Activated T-cell treated with anti-CD3 and anti-CD28 coated beads, Interleukin-2, amount 50 U/mL, for 72 hours (primary cell): Measurements from ENCODE around the gene LILRB5. TPM values are rescaled to one million over a fixed set of nuclear protein-coding genes. Genes with fewer than 3 reads are reported as not detected.
"Not testable (repeated sequence)": the region's sequence is repeated elsewhere in the genome, so short reads cannot be mapped to it uniquely, and the experiment has no call there.

Experiments
- ATAC-seq, 2 donors: fragments of 150-1000 bp; cut with Tn5 transposase; replicated peaks in 1 of 2; 2 replicates each; pipeline ENCODE4 v1.10.0; 2021; ENCODE audit warnings: moderate library complexity in 2 of 2, mild to moderate bottlenecking in 1 of 2
- DNase-seq, 2 donors: peaks; one replicate each; pipeline ENCODE4 v3.0.0; 2021 to 2022; ENCODE audit warnings: mixed read lengths in 1 of 2
- H3K27ac Mint-ChIP-seq: one replicate; pipeline ENCODE4 v1.8.0; 2022; ENCODE audit warnings: mild to moderate bottlenecking, moderate library complexity, mixed read lengths
- H3K27me3 Mint-ChIP-seq: one replicate; pipeline ENCODE4 v1.8.0; 2022; ENCODE audit warnings: low read depth, mixed read lengths
- H3K36me3 Mint-ChIP-seq, 2 donors: one replicate each; pipeline ENCODE4 v1.8.0; 2022; ENCODE audit warnings: mixed read lengths in 2 of 2, mild to moderate bottlenecking in 1 of 2; ENCODE audit not compliant: insufficient read depth in 2 of 2
- H3K4me1 Mint-ChIP-seq: one replicate; pipeline ENCODE4 v1.8.0; 2022; ENCODE audit warnings: low read depth, mixed read lengths
- H3K4me3 Mint-ChIP-seq, 2 donors: one replicate each; pipeline ENCODE4 v1.8.0; 2022; ENCODE audit warnings: mild to moderate bottlenecking in 2 of 2, mixed read lengths in 2 of 2, moderate library complexity in 2 of 2
- H3K9me3 Mint-ChIP-seq, 2 donors: one replicate each; pipeline ENCODE4 v1.8.0; 2022; ENCODE audit warnings: mixed read lengths in 2 of 2
- total RNA-seq, 2 donors: library from RNA; stranded (reverse); gene quantifications; one replicate each; pipeline ENCODE4 v1.2.3, GENCODE V29; 2022

The LILRB5 gene
- total RNA-seq, 2 donors from 2014 or later, result 0.12 TPM; not detected in 1

- Mint-ChIP-seq H3K4me1 (peaks cover 65% of the 10 kb centered on the region), H3K27me3 (no peaks in the 10 kb centered on the region), H3K27ac (peak overlapping the region; percentile 10), H3K4me3 (peak overlapping the region; percentile 38 to 68), H3K36me3 (peaks cover 8 to 38% of the 10 kb centered on the region in 2 donors), H3K9me3 (no peaks in the 10 kb centered on the region)
- DNase-seq, result no peak
- peak in 1 of 2 donors; percentile 3 for ATAC-seq
Observed at GRCh38 chr19:54211235-54211634, 45.8 kb downstream of the LILRB5 start.

- no peaks in the 10 kb centered on the region for H3K27me3 Mint-ChIP-seq
- DNase-seq, result peak in 1 of 2 donors; percentile 37
- H3K9me3 Mint-ChIP-seq, result no peaks in the 10 kb centered on the region
- peak overlapping the region; percentile 6 for H3K27ac Mint-ChIP-seq
- H3K36me3 Mint-ChIP-seq, result peaks cover 11 to 43% of the 10 kb centered on the region in 2 donors
- peaks cover 78% of the 10 kb centered on the region for H3K4me1 Mint-ChIP-seq
- H3K4me3 Mint-ChIP-seq, result peak overlapping the region; percentile 38 to 68
- peak in 1 of 2 donors; percentile 2 for ATAC-seq
Observed at GRCh38 chr19:54209811-54210494, 47.1 kb downstream of the LILRB5 start.

- DNase-seq (peak in 1 of 2 donors; percentile 45), ATAC-seq (peak in 1 of 2 donors; percentile 4)
- Mint-ChIP-seq H3K4me3 (peak overlapping the region in 1 of 2 donors; percentile 68), H3K4me1 (peaks cover 85% of the 10 kb centered on the region), H3K27me3 (no peaks in the 10 kb centered on the region), H3K9me3 (no peaks in the 10 kb centered on the region), H3K36me3 (peaks cover 15 to 50% of the 10 kb centered on the region in 2 donors), H3K27ac (no peak overlapping the region)
Observed at GRCh38 chr19:54209058-54209810, 47.8 kb downstream of the LILRB5 start.

GRCh38 chr19:54208784-54209057 is 48.4 kb downstream of the LILRB5 start:
- no peaks in the 10 kb centered on the region for H3K9me3 Mint-ChIP-seq
- peak overlapping the region; percentile 71 to 94 for H3K4me3 Mint-ChIP-seq
- ATAC-seq, result no peak
- peaks cover 15 to 49% of the 10 kb centered on the region in 2 donors for H3K36me3 Mint-ChIP-seq
- peak overlapping the region; percentile 39 for H3K27ac Mint-ChIP-seq
- no peak for DNase-seq
- H3K27me3 Mint-ChIP-seq, result no peaks in the 10 kb centered on the region
- H3K4me1 Mint-ChIP-seq, result peaks cover 90% of the 10 kb centered on the region

GRCh38 chr19:54207983-54208783 is 48.9 kb downstream of the LILRB5 start:
- Mint-ChIP-seq H3K36me3 (peaks cover 18 to 50% of the 10 kb centered on the region in 2 donors), H3K9me3 (no peaks in the 10 kb centered on the region), H3K27ac (peak overlapping the region; percentile 39), H3K4me3 (peak overlapping the region; percentile 71 to 94), H3K27me3 (no peaks in the 10 kb centered on the region), H3K4me1 (peaks cover 95% of the 10 kb centered on the region)
- ATAC-seq (peak; percentile 8 to 34), DNase-seq (peak; percentile 53 to 62)

GRCh38 chr19:54207676-54207982 is 49.4 kb downstream of the LILRB5 start:
- Mint-ChIP-seq H3K36me3 (peaks cover 22 to 52% of the 10 kb centered on the region in 2 donors), H3K9me3 (no peaks in the 10 kb centered on the region), H3K27ac (peak overlapping the region; percentile 39), H3K4me1 (peaks cover 100% of the 10 kb centered on the region), H3K4me3 (peak overlapping the region; percentile 71 to 94), H3K27me3 (no peaks in the 10 kb centered on the region)
- ATAC-seq (peak; percentile 9 to 32), DNase-seq (no peak)

GRCh38 chr19:54207193-54207592 is 49.9 kb downstream of the LILRB5 start:
- not testable (repeated sequence) for H3K27me3 Mint-ChIP-seq, H3K9me3 Mint-ChIP-seq, ATAC-seq, DNase-seq
- Mint-ChIP-seq H3K4me1 (peaks cover 100% of the 10 kb centered on the region), H3K27ac (peak overlapping the region; percentile 39), H3K4me3 (peak overlapping the region; percentile 71 to 94), H3K36me3 (peaks cover 25 to 56% of the 10 kb centered on the region in 2 donors)

- H3K36me3 Mint-ChIP-seq, result peaks cover 27 to 58% of the 10 kb centered on the region in 2 donors
- H3K4me3 Mint-ChIP-seq, result peak overlapping the region; percentile 71 to 94
- ATAC-seq, result no peak
- no peak for DNase-seq
- H3K9me3 Mint-ChIP-seq, result no peaks in the 10 kb centered on the region
- peaks cover 100% of the 10 kb centered on the region for H3K4me1 Mint-ChIP-seq
- peak overlapping the region; percentile 39 for H3K27ac Mint-ChIP-seq
- H3K27me3 Mint-ChIP-seq, result no peaks in the 10 kb centered on the region
Observed at GRCh38 chr19:54206831-54207177, 50.3 kb downstream of the LILRB5 start.

- Mint-ChIP-seq H3K27ac (no peak overlapping the region), H3K4me3 (peak overlapping the region; percentile 71 to 94), H3K27me3 (no peaks in the 10 kb centered on the region), H3K9me3 (no peaks in the 10 kb centered on the region), H3K4me1 (peaks cover 98% of the 10 kb centered on the region), H3K36me3 (peaks cover 29 to 63% of the 10 kb centered on the region in 2 donors)
- ATAC-seq (no peak), DNase-seq (no peak)
Observed at GRCh38 chr19:54206030-54206830, 50.8 kb downstream of the LILRB5 start.

- Mint-ChIP-seq H3K4me3 (peak overlapping the region; percentile 93 to 94), H3K4me1 (peaks cover 92% of the 10 kb centered on the region), H3K36me3 (peaks cover 28 to 63% of the 10 kb centered on the region in 2 donors), H3K27me3 (no peaks in the 10 kb centered on the region), H3K9me3 (no peaks in the 10 kb centered on the region), H3K27ac (peak overlapping the region; percentile 87)
- ATAC-seq (no peak), DNase-seq (no peak)
Observed at GRCh38 chr19:54204767-54205468, 52.2 kb downstream of the LILRB5 start.

- Mint-ChIP-seq H3K27me3 (no peaks in the 10 kb centered on the region), H3K4me1 (peaks cover 85% of the 10 kb centered on the region), H3K9me3 (no peaks in the 10 kb centered on the region), H3K27ac (peak overlapping the region; percentile 97), H3K36me3 (peaks cover 28 to 55% of the 10 kb centered on the region in 2 donors), H3K4me3 (peak overlapping the region; percentile 93 to 94)
- ATAC-seq (no peak), DNase-seq (no peak)
Observed at GRCh38 chr19:54203151-54203611, 53.9 kb downstream of the LILRB5 start.

- Mint-ChIP-seq H3K4me1 (peaks cover 73% of the 10 kb centered on the region), H3K4me3 (peak overlapping the region; percentile 93 to 94), H3K27ac (peak overlapping the region; percentile 97), H3K9me3 (no peaks in the 10 kb centered on the region), H3K27me3 (no peaks in the 10 kb centered on the region), H3K36me3 (peaks cover 27 to 49% of the 10 kb centered on the region in 2 donors)
- ATAC-seq, result no peak
- DNase-seq, result no peak
Observed at GRCh38 chr19:54201980-54202379, 55.1 kb downstream of the LILRB5 start.
